ENCODE data around the gene KMT2A. TPM values are rescaled to one million over a fixed set of nuclear protein-coding genes. Genes with fewer than 3 reads are reported as not detected.

Gene KMT2A
- total RNA-seq, 2 donors from 2014 or later: 76.9 to 78.8 TPM

- Histone ChIP-seq H3K36me3 (ENCODE audit: control insufficient read depth, insufficient read depth, low read length) (peaks cover 16% of the 10 kb centered on the region), H3K27me3 (ENCODE audit: control insufficient read depth, insufficient read depth, low read length, poor library complexity, severe bottlenecking) (no peaks in the 10 kb centered on the region), H3K4me3 (ENCODE audit: low read length) (peak overlapping the region; percentile 98), H3K27ac (ENCODE audit: low read depth, low read length) (peak overlapping the region; percentile 93), H3K9ac (ENCODE audit: extremely low read depth, low read length, poor library complexity, severe bottlenecking) (peak overlapping the region; percentile 94), H3K9me3 (ENCODE audit: control insufficient read depth, low read length) (no peaks in the 10 kb centered on the region), H3K4me1 (ENCODE audit: control insufficient read depth, insufficient read depth, low read length) (no peaks in the 10 kb centered on the region)
- peak overlapping the region; percentile 90 for H3K27ac Mint-ChIP-seq
- TF ChIP-seq CTCF (conservative IDR thresholded peaks at IDR 0.05): no peak
- DNase-seq: peak; percentile 50
- no peaks in the 10 kb centered on the region for H3K27me3 Mint-ChIP-seq (ENCODE audit: insufficient read depth)
- peaks cover 12% of the 10 kb centered on the region for H3K36me3 Mint-ChIP-seq (ENCODE audit: low read depth)
- peak overlapping the region; percentile 94 for H3K4me3 Mint-ChIP-seq
- 14 to 25% methylated on average over 6 to 10 of the region's 10 CpGs for WGBS, 2 experiments (ENCODE audit: insufficient coverage in 1 of 2, insufficient read length in 1 of 2)
- H3K4me1 Mint-ChIP-seq: peaks cover 12% of the 10 kb centered on the region
- no peaks in the 10 kb centered on the region for H3K9me3 Mint-ChIP-seq
Observed at GRCh38 chr11:118572981-118573550, 136.8 kb downstream of the KMT2A start.

GRCh38 chr11:118574636-118575035 lies 138.3 kb downstream of the KMT2A start:
- no peak for TF ChIP-seq CTCF (conservative IDR thresholded peaks at IDR 0.05)
- Histone ChIP-seq H3K4me3 (ENCODE audit: low read length) (peak overlapping the region; percentile 98), H3K9ac (ENCODE audit: extremely low read depth, low read length, poor library complexity, severe bottlenecking) (no peak overlapping the region), H3K4me1 (ENCODE audit: control insufficient read depth, insufficient read depth, low read length) (no peaks in the 10 kb centered on the region), H3K9me3 (ENCODE audit: control insufficient read depth, low read length) (no peaks in the 10 kb centered on the region), H3K27me3 (ENCODE audit: control insufficient read depth, insufficient read depth, low read length, poor library complexity, severe bottlenecking) (no peaks in the 10 kb centered on the region), H3K27ac (ENCODE audit: low read depth, low read length) (no peak overlapping the region), H3K36me3 (ENCODE audit: control insufficient read depth, insufficient read depth, low read length) (peaks cover 16% of the 10 kb centered on the region)
- peak overlapping the region; percentile 30 for H3K4me3 Mint-ChIP-seq
- peaks cover 12% of the 10 kb centered on the region for H3K4me1 Mint-ChIP-seq
- H3K27ac Mint-ChIP-seq: no peak overlapping the region
- WGBS, 2 experiments (ENCODE audit: insufficient coverage in 1 of 2, insufficient read length in 1 of 2): 95 to 100% methylated on average over 5 to 7 of the region's 7 CpGs
- peaks cover 12% of the 10 kb centered on the region for H3K36me3 Mint-ChIP-seq (ENCODE audit: low read depth)
- DNase-seq: no peak
- no peaks in the 10 kb centered on the region for H3K27me3 Mint-ChIP-seq (ENCODE audit: insufficient read depth)
- no peaks in the 10 kb centered on the region for H3K9me3 Mint-ChIP-seq

Other genes starting within 250 kb of the KMT2A start
- gene JAML, start 211.5 kb upstream of the KMT2A start, total RNA-seq: under 1 TPM; 0.40 to 0.55 TPM
- 1 to 10 TPM; 4.1 to 5.7 TPM for gene MPZL3, start 184.1 kb upstream of the KMT2A start, total RNA-seq
- gene MPZL2, start 172.2 kb upstream of the KMT2A start, total RNA-seq: 1 to 10 TPM; 3.2 to 4.4 TPM
- gene CD3E, start 131.8 kb upstream of the KMT2A start, total RNA-seq: under 1 TPM in 1 of 2 donors, not detected in 1; 0.29 TPM
- under 1 TPM in 1 of 2 donors, not detected in 1; 0.92 TPM for gene CD3D, start 93.8 kb upstream of the KMT2A start, total RNA-seq
- gene CD3G, start 92.1 kb upstream of the KMT2A start, total RNA-seq: not detected
- gene UBE4A, start 76.9 kb upstream of the KMT2A start, total RNA-seq: 10 to 100 TPM; 39.6 to 42.6 TPM
- 100 to 1,000 TPM; 214 to 283 TPM for gene ATP5MG, start 34.9 kb upstream of the KMT2A start, total RNA-seq
- under 1 TPM; 0.42 to 0.46 TPM for gene TTC36, start 91.0 kb downstream of the KMT2A start, total RNA-seq
- gene TMEM25, start 94.7 kb downstream of the KMT2A start, total RNA-seq: 10 to 100 TPM; 22.4 to 30.6 TPM
- 10 to 100 TPM in 1 of 2 donors, 1 to 10 TPM in 1; 9.1 to 13.7 TPM for gene IFT46, start 129.4 kb downstream of the KMT2A start, total RNA-seq
- gene ARCN1, start 135.9 kb downstream of the KMT2A start, total RNA-seq: 100 to 1,000 TPM; 130 to 161 TPM
- 10 to 100 TPM; 45.9 to 54.9 TPM for gene PHLDB1, start 171.1 kb downstream of the KMT2A start, total RNA-seq
- gene TREH, start 243.2 kb downstream of the KMT2A start, total RNA-seq: not detected